ENCODE measurements around the gene NTNG1.

DNA sequence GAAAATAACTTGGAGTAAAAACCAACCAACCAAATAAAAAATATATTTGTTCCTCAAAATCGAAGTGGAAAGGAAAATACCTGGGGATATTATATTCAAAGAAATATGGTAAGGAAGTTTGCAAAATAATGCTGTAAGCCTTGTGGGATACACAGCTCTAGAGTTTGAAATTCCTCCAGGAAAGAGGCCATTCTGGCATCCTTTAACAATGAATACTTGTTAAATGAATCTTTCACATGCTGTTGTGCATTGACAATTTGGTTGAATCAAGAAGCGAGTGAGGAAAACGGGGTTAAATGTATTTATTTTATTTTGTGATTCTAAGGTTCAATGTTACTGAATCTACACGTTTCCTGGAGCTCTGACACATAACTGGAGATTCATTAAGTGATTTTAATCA, 30.5 kb upstream of the NTNG1 start:
- TF ChIP-seq POLR2A (IDR thresholded peaks at IDR 0.05) = no peak
- TF ChIP-seq, protein P1, sequence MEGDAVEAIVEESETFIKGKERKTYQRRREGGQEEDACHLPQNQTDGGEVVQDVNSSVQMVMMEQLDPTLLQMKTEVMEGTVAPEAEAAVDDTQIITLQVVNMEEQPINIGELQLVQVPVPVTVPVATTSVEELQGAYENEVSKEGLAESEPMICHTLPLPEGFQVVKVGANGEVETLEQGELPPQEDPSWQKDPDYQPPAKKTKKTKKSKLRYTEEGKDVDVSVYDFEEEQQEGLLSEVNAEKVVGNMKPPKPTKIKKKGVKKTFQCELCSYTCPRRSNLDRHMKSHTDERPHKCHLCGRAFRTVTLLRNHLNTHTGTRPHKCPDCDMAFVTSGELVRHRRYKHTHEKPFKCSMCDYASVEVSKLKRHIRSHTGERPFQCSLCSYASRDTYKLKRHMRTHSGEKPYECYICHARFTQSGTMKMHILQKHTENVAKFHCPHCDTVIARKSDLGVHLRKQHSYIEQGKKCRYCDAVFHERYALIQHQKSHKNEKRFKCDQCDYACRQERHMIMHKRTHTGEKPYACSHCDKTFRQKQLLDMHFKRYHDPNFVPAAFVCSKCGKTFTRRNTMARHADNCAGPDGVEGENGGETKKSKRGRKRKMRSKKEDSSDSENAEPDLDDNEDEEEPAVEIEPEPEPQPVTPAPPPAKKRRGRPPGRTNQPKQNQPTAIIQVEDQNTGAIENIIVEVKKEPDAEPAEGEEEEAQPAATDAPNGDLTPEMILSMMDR (IDR thresholded peaks at IDR 0.05) = no peak
- no peak for TF ChIP-seq EP300 (IDR thresholded peaks at IDR 0.05)

Measured in suprapubic skin (tissue), 3 donors.